Endothelial cell of umbilical vein (primary cell): ENCODE data around the gene SETMAR.

ENCODE experiments used
- CTCF ChIP-seq, 2 donors: IDR thresholded peaks; 1 replicate in 1 of 2; 2 replicates in 1 of 2; pipeline ENCODE4 v1.5.1; 2011; ENCODE audit warnings: low read length in 2 of 2, mild to moderate bottlenecking in 2 of 2, moderate library complexity in 2 of 2, control low read depth in 1 of 2, inconsistent platforms in 1 of 2, low read depth in 1 of 2; ENCODE audit not compliant: insufficient read depth in 1 of 2; ENCODE audit errors: extremely low read depth in 1 of 2
- EZH2 ChIP-seq: IDR thresholded peaks from 2 replicates; pipeline ENCODE4 v1.6.1; 2012; ENCODE audit warnings: borderline replicate concordance, low read depth, mild to moderate bottlenecking, moderate library complexity, low read length, inconsistent platforms; ENCODE audit not compliant: severe bottlenecking
- GATA2 ChIP-seq: IDR thresholded peaks from 2 replicates; pipeline ENCODE4 v1.7.0; 2011; ENCODE audit warnings: low read depth, mild to moderate bottlenecking, moderate library complexity, mixed read lengths, low read length; ENCODE audit not compliant: insufficient read length, insufficient read depth
- MAX ChIP-seq: IDR thresholded peaks from 2 replicates; pipeline ENCODE4 v1.6.1; 2011; ENCODE audit not compliant: insufficient read depth, insufficient read length
- MYC ChIP-seq: IDR thresholded peaks from one replicate; pipeline ENCODE4 v1.6.1; 2011; ENCODE audit warnings: mild to moderate bottlenecking, low read depth, low read length
- POLR2A ChIP-seq: IDR thresholded peaks from 2 replicates; pipeline ENCODE4 v1.6.1; 2012; ENCODE audit warnings: low read depth, mild to moderate bottlenecking, control low read depth, low read length
- POLR2AphosphoS5 ChIP-seq: IDR thresholded peaks from 2 replicates; pipeline ENCODE4 v1.6.1; 2012; ENCODE audit warnings: low read depth, mild to moderate bottlenecking, control low read depth, low read length, moderate library complexity; ENCODE audit not compliant: insufficient read depth

GRCh38 chr3:4310971-4311370 is 7.8 kb downstream of the SETMAR start:
- no peak for TF ChIP-seq CTCF (IDR thresholded peaks at IDR 0.05; ENCODE audit: extremely low read depth in 1 of 2, insufficient read depth in 1 of 2, low read depth in 1 of 2, low read length in 2 of 2)
- TF ChIP-seq MYC = no peak
- no peak for TF ChIP-seq POLR2A
- TF ChIP-seq POLR2AphosphoS5 = no peak
- no peak for TF ChIP-seq MAX
- TF ChIP-seq EZH2 = no peak
- TF ChIP-seq GATA2 = no peak
